Stimulated activated CD8-positive, alpha-beta memory T cell treated with anti-CD3 and anti-CD28 coated beads, Interleukin-15, amount 100 ng/mL, for 4 hours (primary cell): ENCODE measurements around the gene NACC1.
A peak's percentile ranks its signal among the peaks of the same experiment; 100 is the strongest.

Source experiments
- DNase-seq, 2 donors: peaks; one replicate each; pipeline ENCODE4 v3.0.0-alpha.2; 2020; ENCODE audit warnings: low read depth in 2 of 2

Gene NACC1

GRCh38 chr19:13087795-13088537 lies 30.1 kb upstream of the NACC1 start:
- no peak for DNase-seq

- DNase-seq: no peak
Measured at GRCh38 chr19:13089139-13089856, 28.8 kb upstream of the NACC1 start.

GRCh38 chr19:13089857-13090507 lies 28.1 kb upstream of the NACC1 start:
- DNase-seq: no peak

GRCh38 chr19:13090511-13091231 lies 27.4 kb upstream of the NACC1 start:
- DNase-seq: no peak

- no peak for DNase-seq
Measured at GRCh38 chr19:13091400-13092157, 26.5 kb upstream of the NACC1 start.

GRCh38 chr19:13092158-13092543 lies 25.9 kb upstream of the NACC1 start:
- DNase-seq: no peak

GRCh38 chr19:13092606-13093235 lies 25.3 kb upstream of the NACC1 start:
- DNase-seq: no peak

- peak; percentile 48 to 58 for DNase-seq
Measured at GRCh38 chr19:13093407-13094105, 24.5 kb upstream of the NACC1 start.

GRCh38 chr19:13094106-13094504 lies 24.0 kb upstream of the NACC1 start:
- DNase-seq: no peak

GRCh38 chr19:13094771-13095392 lies 23.2 kb upstream of the NACC1 start:
- no peak for DNase-seq

- DNase-seq: no peak
Measured at GRCh38 chr19:13095393-13095784, 22.7 kb upstream of the NACC1 start.

GRCh38 chr19:13095934-13096927 lies 21.8 kb upstream of the NACC1 start:
- no peak for DNase-seq

GRCh38 chr19:13097033-13097462 lies 21.0 kb upstream of the NACC1 start:
- DNase-seq: no peak

GRCh38 chr19:13097463-13098258 lies 20.4 kb upstream of the NACC1 start:
- no peak for DNase-seq

GRCh38 chr19:13098277-13099072 lies 19.6 kb upstream of the NACC1 start:
- DNase-seq: no peak

GRCh38 chr19:13099073-13099999 lies 18.7 kb upstream of the NACC1 start:
- DNase-seq: peak; percentile 61 to 62
